Sigmoid colon (tissue), 7 donors: ENCODE results near the gene KIF26B. TPM values are rescaled to one million over a fixed set of nuclear protein-coding genes. Genes with fewer than 3 reads are reported as not detected.

Experiments used
- DNase-seq: peaks from one replicate; pipeline ENCODE4 v3.0.0-alpha.2; 2019
- H3K27ac ChIP-seq, 4 donors: fragments of 200-600 bp; sonication (generic); one replicate each; pipeline ENCODE4 v1.5.1; 2016 to 2019; ENCODE audit warnings: mild to moderate bottlenecking in 1 of 4
- H3K27me3 ChIP-seq, 3 donors: fragments of 200-600 bp; sonication (generic); one replicate each; pipeline ENCODE4 v1.5.1; 2019; ENCODE audit warnings: mild to moderate bottlenecking in 1 of 3
- H3K36me3 ChIP-seq, 4 donors: fragments of 200-600 bp; sonication (generic); one replicate each; pipeline ENCODE4 v1.5.1; 2016 to 2019
- H3K4me1 ChIP-seq, 4 donors: fragments of 200-600 bp; sonication (generic); one replicate each; pipeline ENCODE4 v1.5.1; 2017 to 2019
- H3K4me3 ChIP-seq, 4 donors: fragments of 200-600 bp; sonication (generic); one replicate each; pipeline ENCODE4 v1.5.1; 2017 to 2019; ENCODE audit warnings: mild to moderate bottlenecking in 2 of 4, moderate library complexity in 1 of 4
- H3K9me3 ChIP-seq, 4 donors: fragments of 200-600 bp in 3 of 4; sonication (generic) in 3 of 4; one replicate each; pipeline versions ENCODE4 v1.5.1 to v1.6.1; 2013 to 2019
- EP300 ChIP-seq, 4 donors: sonication (generic); formaldehyde crosslinking; IDR thresholded peaks; one replicate each; pipeline ENCODE4 v1.6.1; 2017; ENCODE audit warnings: antibody characterized with exemption in 4 of 4
- POLR2A ChIP-seq, 2 donors: fragments of 450-650 bp; IDR thresholded peaks; one replicate each; pipeline ENCODE4 v1.6.1; 2016; ENCODE audit warnings: antibody characterized with exemption in 2 of 2, mild to moderate bottlenecking in 2 of 2, moderate library complexity in 2 of 2
- POLR2AphosphoS5 ChIP-seq, 4 donors: sonication (generic); formaldehyde crosslinking; IDR thresholded peaks; one replicate each; pipeline ENCODE4 v1.6.1; 2017; ENCODE audit warnings: antibody characterized with exemption in 4 of 4
- WGBS, 2 donors: extraction: QIAGEN DNeasy Blood & Tissue Kit; methylation state at CpG; one replicate each; pipeline ENCODE4 v1.1.7; 2013; 5-methylcytosine and 5-hydroxymethylcytosine counted together
- intact Hi-C: fragments of 100-400 bp; cut with DNase I; formaldehyde crosslinking; loops from one replicate; pipeline ENCODE4 v1.15.1; 2023
- polyA plus RNA-seq, 3 donors: library from polyadenylated mRNA; stranded (reverse); fragments of 200-250 nt; gene quantifications; one replicate each; pipeline ENCODE4 v1.2.3, GENCODE V29; 2013
- total RNA-seq, 4 donors: library from RNA; depleted of rRNA; stranded (reverse); fragments of >200 nt; gene quantifications; one replicate each; pipeline ENCODE4 v1.1.0, GENCODE V29; 2016
- TF ChIP-seq, protein P1 (sequence below), 4 experiments: fragments of 450-650 bp in 3 of 4; fragments of 200-600 bp in 1 of 4; IDR thresholded peaks; one replicate each; pipeline ENCODE4 v1.5.1; 2016 to 2019; ENCODE audit warnings: antibody characterized with exemption in 4 of 4, mild to moderate bottlenecking in 3 of 4, moderate library complexity in 2 of 4
- donor health status: healthy with polysubstance abuse.
- donor health status: Bipolar disorder and iron deficiency.
- donor health status: healthy.

Gene KIF26B
- total and polyA plus RNA-seq, 7 donors: under 0.01 to 5.5 (median 1.4) TPM; not detected in 1

DNA sequence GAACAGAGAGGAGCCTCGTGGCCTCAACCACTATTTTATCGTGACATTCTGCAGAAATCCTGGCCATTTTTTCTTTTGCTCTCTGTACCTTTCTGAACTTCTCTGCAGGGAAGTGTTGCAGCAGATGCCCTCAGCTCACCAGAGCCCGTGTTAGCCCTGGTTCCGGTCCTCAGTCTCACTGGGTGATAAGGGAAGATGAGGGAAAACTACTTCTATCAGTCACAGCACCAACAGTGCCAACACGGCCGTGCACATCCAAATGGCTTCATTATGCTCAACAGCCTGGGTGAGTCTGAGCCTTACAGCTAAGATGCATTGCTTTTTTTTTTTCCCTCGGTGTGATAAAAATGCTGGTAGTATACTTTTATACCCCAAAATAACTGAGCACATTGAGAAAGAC, 93.0 kb downstream of the KIF26B start:
- WGBS, 2 donors: 64 to 77% methylated on average over 7 of the region's 7 CpGs
- Histone ChIP-seq H3K27ac (no peak overlapping the region), H3K27me3 (no peaks in the 10 kb centered on the region), H3K4me3 (peak overlapping the region in 2 of 4 donors; percentile 5 to 18), H3K9me3 (peaks cover 0 to 6% (median 0%) of the 10 kb centered on the region in 4 donors), H3K4me1 (peaks cover 0 to 17% (median 4%) of the 10 kb centered on the region in 4 donors), H3K36me3 (no peaks in the 10 kb centered on the region)
- DNase-seq: no peak
- intact Hi-C loops: no loop called here
- TF ChIP-seq, protein P1, sequence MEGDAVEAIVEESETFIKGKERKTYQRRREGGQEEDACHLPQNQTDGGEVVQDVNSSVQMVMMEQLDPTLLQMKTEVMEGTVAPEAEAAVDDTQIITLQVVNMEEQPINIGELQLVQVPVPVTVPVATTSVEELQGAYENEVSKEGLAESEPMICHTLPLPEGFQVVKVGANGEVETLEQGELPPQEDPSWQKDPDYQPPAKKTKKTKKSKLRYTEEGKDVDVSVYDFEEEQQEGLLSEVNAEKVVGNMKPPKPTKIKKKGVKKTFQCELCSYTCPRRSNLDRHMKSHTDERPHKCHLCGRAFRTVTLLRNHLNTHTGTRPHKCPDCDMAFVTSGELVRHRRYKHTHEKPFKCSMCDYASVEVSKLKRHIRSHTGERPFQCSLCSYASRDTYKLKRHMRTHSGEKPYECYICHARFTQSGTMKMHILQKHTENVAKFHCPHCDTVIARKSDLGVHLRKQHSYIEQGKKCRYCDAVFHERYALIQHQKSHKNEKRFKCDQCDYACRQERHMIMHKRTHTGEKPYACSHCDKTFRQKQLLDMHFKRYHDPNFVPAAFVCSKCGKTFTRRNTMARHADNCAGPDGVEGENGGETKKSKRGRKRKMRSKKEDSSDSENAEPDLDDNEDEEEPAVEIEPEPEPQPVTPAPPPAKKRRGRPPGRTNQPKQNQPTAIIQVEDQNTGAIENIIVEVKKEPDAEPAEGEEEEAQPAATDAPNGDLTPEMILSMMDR (IDR thresholded peaks at IDR 0.05): no peak

DNA sequence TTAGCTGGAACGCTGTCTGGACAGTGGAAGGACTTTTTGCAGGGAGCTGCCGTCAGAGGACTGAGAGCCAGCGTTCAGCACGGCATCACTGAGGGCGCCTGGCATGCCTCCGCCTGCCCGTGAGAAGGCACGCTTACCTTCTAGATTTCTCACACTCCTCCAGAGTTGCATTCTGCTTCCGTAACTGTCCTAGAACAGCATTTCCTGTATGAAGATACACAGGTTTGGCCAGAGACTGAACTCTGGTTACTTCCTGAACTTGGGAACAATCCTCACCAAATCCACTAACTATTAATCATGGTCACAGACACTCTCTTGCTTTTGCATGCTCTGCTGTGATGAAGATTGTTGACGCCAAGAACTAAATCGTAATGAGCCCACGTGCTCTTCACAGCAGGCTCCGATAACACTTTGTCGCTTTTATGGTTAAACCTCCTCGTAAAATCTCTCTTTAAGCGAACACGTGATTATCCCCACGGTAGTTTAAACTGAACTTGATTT, 93.5 kb downstream of the KIF26B start:
- Histone ChIP-seq H3K9me3 (peaks cover 0 to 6% (median 0%) of the 10 kb centered on the region in 4 donors), H3K4me1 (peaks cover 0 to 17% (median 4%) of the 10 kb centered on the region in 4 donors), H3K27ac (no peak overlapping the region), H3K4me3 (peak overlapping the region in 2 of 4 donors; percentile 5 to 18), H3K27me3 (no peaks in the 10 kb centered on the region), H3K36me3 (no peaks in the 10 kb centered on the region)
- 26 to 65% methylated on average over 18 of the region's 18 CpGs for WGBS, 2 donors
- intact Hi-C loops: no loop called here
- no peak for TF ChIP-seq EP300 (IDR thresholded peaks at IDR 0.05)
- TF ChIP-seq, protein P1 (IDR thresholded peaks at IDR 0.05): no peak
- TF ChIP-seq POLR2AphosphoS5 (IDR thresholded peaks at IDR 0.05): no peak
- TF ChIP-seq POLR2A (IDR thresholded peaks at IDR 0.05): no peak
- no peak for DNase-seq

DNA sequence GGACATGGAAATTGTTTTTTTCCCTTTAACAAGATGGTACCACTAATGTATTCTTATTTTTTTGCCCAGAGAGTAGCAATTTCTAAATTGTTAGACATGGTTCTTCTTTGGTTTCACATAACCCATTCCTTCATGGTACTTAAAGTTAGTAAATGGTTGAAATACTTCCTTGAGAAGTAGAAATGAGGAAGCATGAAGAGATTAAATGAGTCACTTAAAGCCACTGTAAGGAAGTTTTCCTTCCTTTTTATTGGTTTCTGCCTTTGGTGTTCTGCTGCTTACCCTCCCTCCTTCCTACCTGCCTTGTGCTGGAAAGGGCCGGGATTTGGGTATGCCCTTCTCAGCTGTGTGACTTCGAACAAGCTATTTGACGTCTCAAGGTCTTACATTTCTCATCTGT, 101.0 kb downstream of the KIF26B start:
- Histone ChIP-seq H3K27me3 (peaks cover 0 to 9% (median 0%) of the 10 kb centered on the region in 3 donors), H3K36me3 (no peaks in the 10 kb centered on the region), H3K9me3 (peaks cover 0 to 4% (median 0%) of the 10 kb centered on the region in 4 donors), H3K4me3 (no peak overlapping the region), H3K27ac (no peak overlapping the region), H3K4me1 (no peaks in the 10 kb centered on the region)
- intact Hi-C loops: no loop called here
- WGBS, 2 donors: 37 to 75% methylated on average over 3 of the region's 3 CpGs
- no peak for DNase-seq
- TF ChIP-seq POLR2A (IDR thresholded peaks at IDR 0.05) (no peak), EP300 (IDR thresholded peaks at IDR 0.05) (no peak), POLR2AphosphoS5 (IDR thresholded peaks at IDR 0.05) (no peak)
- TF ChIP-seq, protein P1 (IDR thresholded peaks at IDR 0.05): no peak

DNA sequence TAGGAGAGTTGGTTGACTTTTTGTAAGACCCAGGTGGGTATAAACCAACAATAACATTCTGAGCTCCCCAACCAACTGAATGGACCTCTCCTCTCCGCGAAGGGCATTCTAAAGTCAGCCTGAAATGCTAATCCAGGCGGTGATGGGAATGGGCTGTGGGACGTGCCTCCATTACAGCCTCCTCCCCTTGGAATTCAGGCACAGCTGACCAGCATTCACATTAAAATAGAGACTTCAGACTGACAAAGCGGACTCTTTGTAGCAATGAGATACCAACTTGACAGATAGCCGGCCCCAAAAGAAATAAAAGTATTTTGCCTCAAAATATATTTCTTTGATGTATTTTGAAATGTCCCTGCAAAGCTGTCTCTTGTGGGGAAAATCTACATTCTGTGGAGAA, 101.7 kb downstream of the KIF26B start:
- 83 to 90% methylated on average over 6 of the region's 6 CpGs for WGBS, 2 donors
- TF ChIP-seq POLR2AphosphoS5 (IDR thresholded peaks at IDR 0.05): no peak
- TF ChIP-seq, protein P1 (IDR thresholded peaks at IDR 0.05): no peak
- no peak for TF ChIP-seq EP300 (IDR thresholded peaks at IDR 0.05)
- no peak for TF ChIP-seq POLR2A (IDR thresholded peaks at IDR 0.05)
- H3K36me3 ChIP-seq: no peaks in the 10 kb centered on the region
- peaks cover 0 to 3% (median 0%) of the 10 kb centered on the region in 4 donors for H3K9me3 ChIP-seq
- no peak for DNase-seq
- H3K4me3 ChIP-seq: no peak overlapping the region
- H3K4me1 ChIP-seq: no peaks in the 10 kb centered on the region
- intact Hi-C loops: no loop called here
- peaks cover 0 to 9% (median 0%) of the 10 kb centered on the region in 3 donors for H3K27me3 ChIP-seq
- H3K27ac ChIP-seq: no peak overlapping the region
